ENCODE measurements around the gene SRSF4. TPM values are rescaled to one million over a fixed set of nuclear protein-coding genes. Genes with fewer than 3 reads are reported as not detected.

Gene SRSF4
- total and polyA plus RNA-seq, 10 of the 15 experiments (the other 5 are each of a cell fraction or from before 2014, with no cell fraction given) = 17.2 to 107 (median 78.6) TPM

DNA sequence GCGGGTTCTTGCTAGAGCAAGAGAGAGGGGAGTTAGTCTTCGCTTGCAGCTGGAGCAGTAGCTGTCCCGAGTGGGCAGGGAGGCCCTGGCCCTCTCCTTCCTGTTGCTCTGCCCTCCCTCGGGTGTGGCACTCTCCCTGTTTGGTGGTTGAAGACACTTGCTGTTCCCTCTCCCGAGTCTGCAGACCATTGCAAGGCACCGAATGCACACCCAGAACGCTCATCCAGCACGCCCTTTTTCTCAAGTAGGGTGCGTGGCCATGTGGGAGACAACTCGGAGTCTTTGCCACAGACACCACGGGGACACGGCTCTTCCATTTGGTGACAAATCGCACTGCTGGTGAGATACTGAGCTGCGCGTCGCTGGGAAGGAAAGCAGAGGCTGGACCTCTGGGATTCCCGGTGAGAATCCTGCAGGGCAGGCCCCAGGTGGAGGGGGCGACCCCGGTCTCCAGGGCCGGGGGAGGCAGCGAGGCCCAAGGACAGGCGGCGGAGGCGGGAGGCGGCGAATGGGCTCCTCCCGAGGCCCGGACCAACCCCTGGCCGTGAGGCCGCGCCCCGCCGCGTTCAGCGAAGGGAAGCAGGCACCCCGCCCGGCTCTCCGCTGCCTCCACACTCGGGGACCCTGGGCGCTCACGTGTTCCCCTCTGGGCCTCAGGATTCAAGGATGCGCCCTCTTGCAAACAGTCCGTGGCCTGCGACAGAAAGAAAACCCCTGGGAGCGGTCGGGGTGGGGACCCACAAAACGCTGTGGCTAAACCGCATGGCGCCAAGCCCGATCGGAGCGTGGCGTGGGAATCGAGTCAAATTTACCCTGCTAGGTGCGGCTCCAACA is 47.6 kb downstream of the SRSF4 start:
- H3K79me2 ChIP-seq (ENCODE audit: control insufficient read depth, insufficient read depth, low read length) = no peaks in the 10 kb centered on the region
- H3K9ac ChIP-seq (ENCODE audit: control insufficient read depth, insufficient read depth, low read length) = no peak overlapping the region
- no peak overlapping the region for H2AFZ ChIP-seq (ENCODE audit: control insufficient read depth, low read depth, low read length)
- no peaks in the 10 kb centered on the region for H3K36me3 ChIP-seq (ENCODE audit: control insufficient read depth in 2 of 2, insufficient read depth in 2 of 2, low read length in 1 of 2)
- ChIA-PET CTCF (interaction anchor here (0.5 to 1.0 kb wide), 2 partner anchors 22 to 33 kb away, joined by 3 read pairs; no protein-coding TSS in a partner anchor), POLR2A (no interaction called here), SMC1A (ENCODE audit: uncharacterized antibody, unreplicated experiment) (no interaction called here), RAD21 (ENCODE audit: unreplicated experiment) (no interaction called here)
- no peak overlapping the region for H3K27ac ChIP-seq (ENCODE audit: control insufficient read depth, insufficient read depth)
- intact Hi-C loops (cut with micrococcal nuclease; ENCODE audit: unreplicated experiment) (no loop called here), in situ Hi-C loops (cut with MboI) (no loop called here)
- H3K9me3 ChIP-seq (replicated peaks; ENCODE audit: control insufficient read depth, insufficient read depth, low read length) = no peaks in the 10 kb centered on the region
- no peaks in the 10 kb centered on the region for H3K27me3 ChIP-seq (replicated peaks in 1 of 2; ENCODE audit: control insufficient read depth in 2 of 2, insufficient read depth in 2 of 2, low read length in 1 of 2)
- FAIRE-seq = no peak
- H4K20me1 ChIP-seq (ENCODE audit: control insufficient read depth, insufficient read depth) = no peaks in the 10 kb centered on the region
- WGBS (ENCODE audit: insufficient coverage, insufficient replicate concordance, low lambda C conversion rate, missing lambda C conversion rate) = 34% methylated on average over 37 of the region's 55 CpGs
- no TSS peak for BruUV-seq (replicated peaks)
- H3K4me3 ChIP-seq = no peak overlapping the region
- H3K4me1 ChIP-seq (ENCODE audit: control insufficient read depth, insufficient read depth, low read length) = no peaks in the 10 kb centered on the region
- no peak overlapping the region for H3K4me2 ChIP-seq (ENCODE audit: control insufficient read depth, insufficient read depth)
- no peak for DNase-seq (ENCODE audit: low read depth, low spot score)
- ATAC-seq = no peak
- TF ChIP-seq, protein P1, sequence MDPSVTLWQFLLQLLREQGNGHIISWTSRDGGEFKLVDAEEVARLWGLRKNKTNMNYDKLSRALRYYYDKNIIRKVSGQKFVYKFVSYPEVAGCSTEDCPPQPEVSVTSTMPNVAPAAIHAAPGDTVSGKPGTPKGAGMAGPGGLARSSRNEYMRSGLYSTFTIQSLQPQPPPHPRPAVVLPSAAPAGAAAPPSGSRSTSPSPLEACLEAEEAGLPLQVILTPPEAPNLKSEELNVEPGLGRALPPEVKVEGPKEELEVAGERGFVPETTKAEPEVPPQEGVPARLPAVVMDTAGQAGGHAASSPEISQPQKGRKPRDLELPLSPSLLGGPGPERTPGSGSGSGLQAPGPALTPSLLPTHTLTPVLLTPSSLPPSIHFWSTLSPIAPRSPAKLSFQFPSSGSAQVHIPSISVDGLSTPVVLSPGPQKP (IDR thresholded peaks at IDR 0.05; ENCODE audit: low read depth, low read length) = no peak
- TF ChIP-seq, protein P2, sequence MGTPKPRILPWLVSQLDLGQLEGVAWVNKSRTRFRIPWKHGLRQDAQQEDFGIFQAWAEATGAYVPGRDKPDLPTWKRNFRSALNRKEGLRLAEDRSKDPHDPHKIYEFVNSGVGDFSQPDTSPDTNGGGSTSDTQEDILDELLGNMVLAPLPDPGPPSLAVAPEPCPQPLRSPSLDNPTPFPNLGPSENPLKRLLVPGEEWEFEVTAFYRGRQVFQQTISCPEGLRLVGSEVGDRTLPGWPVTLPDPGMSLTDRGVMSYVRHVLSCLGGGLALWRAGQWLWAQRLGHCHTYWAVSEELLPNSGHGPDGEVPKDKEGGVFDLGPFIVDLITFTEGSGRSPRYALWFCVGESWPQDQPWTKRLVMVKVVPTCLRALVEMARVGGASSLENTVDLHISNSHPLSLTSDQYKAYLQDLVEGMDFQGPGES (IDR thresholded peaks at IDR 0.05) = no peak
- TF ChIP-seq JUNB (IDR thresholded peaks at IDR 0.05) (no peak), ATF7 (IDR thresholded peaks at IDR 0.05; ENCODE audit: low read depth) (no peak), DPF2 (IDR thresholded peaks at IDR 0.05) (no peak), RELA (IDR thresholded peaks at IDR 0.05; ENCODE audit: borderline replicate concordance, partially characterized antibody) (no peak), SIN3A (IDR thresholded peaks at IDR 0.05; ENCODE audit: low read depth, low read length) (no peak), NFXL1 (IDR thresholded peaks at IDR 0.05; ENCODE audit: borderline replicate concordance) (no peak), BACH1 (IDR thresholded peaks at IDR 0.05; ENCODE audit: borderline replicate concordance) (no peak), BHLHE40 (IDR thresholded peaks at IDR 0.05; ENCODE audit: borderline replicate concordance in 1 of 2, low read depth in 2 of 2, low read length in 1 of 2) (no peak)
- TF ChIP-seq, protein P3, sequence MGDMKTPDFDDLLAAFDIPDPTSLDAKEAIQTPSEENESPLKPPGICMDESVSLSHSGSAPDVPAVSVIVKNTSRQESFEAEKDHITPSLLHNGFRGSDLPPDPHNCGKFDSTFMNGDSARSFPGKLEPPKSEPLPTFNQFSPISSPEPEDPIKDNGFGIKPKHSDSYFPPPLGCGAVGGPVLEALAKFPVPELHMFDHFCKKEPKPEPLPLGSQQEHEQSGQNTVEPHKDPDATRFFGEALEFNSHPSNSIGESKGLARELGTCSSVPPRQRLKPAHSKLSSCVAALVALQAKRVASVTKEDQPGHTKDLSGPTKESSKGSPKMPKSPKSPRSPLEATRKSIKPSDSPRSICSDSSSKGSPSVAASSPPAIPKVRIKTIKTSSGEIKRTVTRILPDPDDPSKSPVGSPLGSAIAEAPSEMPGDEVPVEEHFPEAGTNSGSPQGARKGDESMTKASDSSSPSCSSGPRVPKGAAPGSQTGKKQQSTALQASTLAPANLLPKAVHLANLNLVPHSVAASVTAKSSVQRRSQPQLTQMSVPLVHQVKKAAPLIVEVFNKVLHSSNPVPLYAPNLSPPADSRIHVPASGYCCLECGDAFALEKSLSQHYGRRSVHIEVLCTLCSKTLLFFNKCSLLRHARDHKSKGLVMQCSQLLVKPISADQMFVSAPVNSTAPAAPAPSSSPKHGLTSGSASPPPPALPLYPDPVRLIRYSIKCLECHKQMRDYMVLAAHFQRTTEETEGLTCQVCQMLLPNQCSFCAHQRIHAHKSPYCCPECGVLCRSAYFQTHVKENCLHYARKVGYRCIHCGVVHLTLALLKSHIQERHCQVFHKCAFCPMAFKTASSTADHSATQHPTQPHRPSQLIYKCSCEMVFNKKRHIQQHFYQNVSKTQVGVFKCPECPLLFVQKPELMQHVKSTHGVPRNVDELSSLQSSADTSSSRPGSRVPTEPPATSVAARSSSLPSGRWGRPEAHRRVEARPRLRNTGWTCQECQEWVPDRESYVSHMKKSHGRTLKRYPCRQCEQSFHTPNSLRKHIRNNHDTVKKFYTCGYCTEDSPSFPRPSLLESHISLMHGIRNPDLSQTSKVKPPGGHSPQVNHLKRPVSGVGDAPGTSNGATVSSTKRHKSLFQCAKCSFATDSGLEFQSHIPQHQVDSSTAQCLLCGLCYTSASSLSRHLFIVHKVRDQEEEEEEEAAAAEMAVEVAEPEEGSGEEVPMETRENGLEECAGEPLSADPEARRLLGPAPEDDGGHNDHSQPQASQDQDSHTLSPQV (IDR thresholded peaks at IDR 0.05) = no peak
- TF ChIP-seq, protein P4, sequence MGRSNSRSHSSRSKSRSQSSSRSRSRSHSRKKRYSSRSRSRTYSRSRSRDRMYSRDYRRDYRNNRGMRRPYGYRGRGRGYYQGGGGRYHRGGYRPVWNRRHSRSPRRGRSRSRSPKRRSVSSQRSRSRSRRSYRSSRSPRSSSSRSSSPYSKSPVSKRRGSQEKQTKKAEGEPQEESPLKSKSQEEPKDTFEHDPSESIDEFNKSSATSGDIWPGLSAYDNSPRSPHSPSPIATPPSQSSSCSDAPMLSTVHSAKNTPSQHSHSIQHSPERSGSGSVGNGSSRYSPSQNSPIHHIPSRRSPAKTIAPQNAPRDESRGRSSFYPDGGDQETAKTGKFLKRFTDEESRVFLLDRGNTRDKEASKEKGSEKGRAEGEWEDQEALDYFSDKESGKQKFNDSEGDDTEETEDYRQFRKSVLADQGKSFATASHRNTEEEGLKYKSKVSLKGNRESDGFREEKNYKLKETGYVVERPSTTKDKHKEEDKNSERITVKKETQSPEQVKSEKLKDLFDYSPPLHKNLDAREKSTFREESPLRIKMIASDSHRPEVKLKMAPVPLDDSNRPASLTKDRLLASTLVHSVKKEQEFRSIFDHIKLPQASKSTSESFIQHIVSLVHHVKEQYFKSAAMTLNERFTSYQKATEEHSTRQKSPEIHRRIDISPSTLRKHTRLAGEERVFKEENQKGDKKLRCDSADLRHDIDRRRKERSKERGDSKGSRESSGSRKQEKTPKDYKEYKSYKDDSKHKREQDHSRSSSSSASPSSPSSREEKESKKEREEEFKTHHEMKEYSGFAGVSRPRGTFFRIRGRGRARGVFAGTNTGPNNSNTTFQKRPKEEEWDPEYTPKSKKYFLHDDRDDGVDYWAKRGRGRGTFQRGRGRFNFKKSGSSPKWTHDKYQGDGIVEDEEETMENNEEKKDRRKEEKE (IDR thresholded peaks at IDR 0.05) = no peak
- TF ChIP-seq, protein P5, sequence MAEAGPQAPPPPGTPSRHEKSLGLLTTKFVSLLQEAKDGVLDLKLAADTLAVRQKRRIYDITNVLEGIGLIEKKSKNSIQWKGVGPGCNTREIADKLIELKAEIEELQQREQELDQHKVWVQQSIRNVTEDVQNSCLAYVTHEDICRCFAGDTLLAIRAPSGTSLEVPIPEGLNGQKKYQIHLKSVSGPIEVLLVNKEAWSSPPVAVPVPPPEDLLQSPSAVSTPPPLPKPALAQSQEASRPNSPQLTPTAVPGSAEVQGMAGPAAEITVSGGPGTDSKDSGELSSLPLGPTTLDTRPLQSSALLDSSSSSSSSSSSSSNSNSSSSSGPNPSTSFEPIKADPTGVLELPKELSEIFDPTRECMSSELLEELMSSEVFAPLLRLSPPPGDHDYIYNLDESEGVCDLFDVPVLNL (IDR thresholded peaks at IDR 0.05; ENCODE audit: low read depth, low read length) = no peak

All from GM12878 (cell line).